ENCODE results near the gene CAMSAP2.

DNA sequence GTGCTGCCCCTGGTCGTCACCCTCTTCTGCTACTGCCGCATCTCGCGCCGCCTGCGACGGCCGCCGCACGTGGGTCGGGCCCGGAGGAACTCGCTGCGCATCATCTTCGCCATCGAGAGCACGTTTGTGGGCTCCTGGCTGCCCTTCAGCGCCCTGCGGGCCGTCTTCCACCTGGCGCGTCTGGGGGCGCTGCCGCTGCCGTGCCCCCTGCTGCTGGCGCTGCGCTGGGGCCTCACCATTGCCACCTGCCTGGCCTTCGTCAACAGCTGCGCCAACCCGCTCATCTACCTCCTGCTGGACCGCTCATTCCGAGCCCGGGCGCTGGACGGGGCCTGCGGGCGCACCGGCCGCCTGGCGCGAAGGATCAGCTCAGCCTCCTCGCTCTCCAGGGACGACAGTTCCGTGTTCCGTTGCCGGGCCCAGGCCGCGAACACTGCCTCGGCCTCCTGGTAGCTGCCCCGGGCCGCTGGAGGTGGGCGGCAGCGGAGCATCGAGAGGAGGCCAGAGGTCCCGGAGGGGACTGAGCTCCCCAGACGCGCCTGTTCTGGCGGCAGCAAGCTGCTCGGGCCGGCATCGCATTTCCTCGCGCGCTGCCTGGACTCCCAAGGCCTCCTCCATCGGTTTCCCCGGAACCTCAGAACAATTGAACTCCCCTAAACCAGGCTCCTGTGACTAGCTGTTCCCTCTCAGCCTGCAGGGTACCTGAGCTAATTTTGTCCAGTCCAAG is 135.1 kb downstream of the CAMSAP2 start:
- TF ChIP-seq, protein P1, sequence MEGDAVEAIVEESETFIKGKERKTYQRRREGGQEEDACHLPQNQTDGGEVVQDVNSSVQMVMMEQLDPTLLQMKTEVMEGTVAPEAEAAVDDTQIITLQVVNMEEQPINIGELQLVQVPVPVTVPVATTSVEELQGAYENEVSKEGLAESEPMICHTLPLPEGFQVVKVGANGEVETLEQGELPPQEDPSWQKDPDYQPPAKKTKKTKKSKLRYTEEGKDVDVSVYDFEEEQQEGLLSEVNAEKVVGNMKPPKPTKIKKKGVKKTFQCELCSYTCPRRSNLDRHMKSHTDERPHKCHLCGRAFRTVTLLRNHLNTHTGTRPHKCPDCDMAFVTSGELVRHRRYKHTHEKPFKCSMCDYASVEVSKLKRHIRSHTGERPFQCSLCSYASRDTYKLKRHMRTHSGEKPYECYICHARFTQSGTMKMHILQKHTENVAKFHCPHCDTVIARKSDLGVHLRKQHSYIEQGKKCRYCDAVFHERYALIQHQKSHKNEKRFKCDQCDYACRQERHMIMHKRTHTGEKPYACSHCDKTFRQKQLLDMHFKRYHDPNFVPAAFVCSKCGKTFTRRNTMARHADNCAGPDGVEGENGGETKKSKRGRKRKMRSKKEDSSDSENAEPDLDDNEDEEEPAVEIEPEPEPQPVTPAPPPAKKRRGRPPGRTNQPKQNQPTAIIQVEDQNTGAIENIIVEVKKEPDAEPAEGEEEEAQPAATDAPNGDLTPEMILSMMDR (IDR thresholded peaks at IDR 0.05), result no peak
- no peak for TF ChIP-seq POLR2A (IDR thresholded peaks at IDR 0.05)
